Lung (tissue), 12 donors: ENCODE data around the gene SLC22A4. TPM values are rescaled to one million over a fixed set of nuclear protein-coding genes. Genes with fewer than 3 reads are reported as not detected.
A peak's percentile ranks its signal among the peaks of the same experiment; 100 is the strongest.

ENCODE experiments used
- ATAC-seq: fragments of 200-7000 bp; cut with Tn5 transposase; one replicate; pipeline ENCODE4 v1.9.1; 2020; ENCODE audit warnings: moderate number of reproducible peaks; ENCODE audit not compliant: insufficient read depth, low FRiP score
- DNase-seq, 3 donors: peaks; one replicate each; pipeline ENCODE4 v3.0.0-alpha.2; 2013 to 2017
- H3K27ac ChIP-seq, 2 donors: one replicate each; pipeline ENCODE4 v1.5.1; 2013; ENCODE audit warnings: mild to moderate bottlenecking in 2 of 2, moderate library complexity in 2 of 2, control low read depth in 1 of 2, inconsistent platforms in 1 of 2, low read depth in 1 of 2, low read length in 1 of 2
- H3K27me3 ChIP-seq, 3 donors: one replicate each; pipeline ENCODE4 v1.5.1; 2013; ENCODE audit warnings: low read length in 2 of 3; ENCODE audit not compliant: control insufficient read depth in 3 of 3, insufficient read depth in 3 of 3
- H3K36me3 ChIP-seq, 4 donors: one replicate each; pipeline ENCODE4 v1.5.1; 2013; ENCODE audit warnings: low read length in 4 of 4, mild to moderate bottlenecking in 1 of 4, moderate library complexity in 1 of 4; ENCODE audit not compliant: control insufficient read depth in 4 of 4, insufficient read depth in 4 of 4
- H3K4me1 ChIP-seq, 5 donors: one replicate each; pipeline ENCODE4 v1.5.1; 2013; ENCODE audit warnings: low read length in 5 of 5, mild to moderate bottlenecking in 2 of 5, moderate library complexity in 1 of 5; ENCODE audit not compliant: control insufficient read depth in 5 of 5, insufficient read depth in 5 of 5
- H3K4me3 ChIP-seq: one replicate; pipeline ENCODE4 v1.5.1; 2013; ENCODE audit warnings: mild to moderate bottlenecking, control low read depth, moderate library complexity
- H3K9ac ChIP-seq, 2 donors: one replicate each; pipeline ENCODE4 v1.5.1; 2013; ENCODE audit warnings: low read length in 2 of 2, control low read depth in 1 of 2; ENCODE audit not compliant: insufficient read depth in 1 of 2
- H3K9me3 ChIP-seq, 4 donors: one replicate each; pipeline ENCODE4 v1.5.1; 2013; ENCODE audit warnings: low read length in 3 of 4, mild to moderate bottlenecking in 1 of 4, moderate library complexity in 1 of 4; ENCODE audit not compliant: control insufficient read depth in 4 of 4, insufficient read depth in 3 of 4
- CTCF ChIP-seq: IDR thresholded peaks from 2 replicates; pipeline ENCODE4 v1.5.1; 2012; ENCODE audit warnings: mild to moderate bottlenecking; ENCODE audit errors: control extremely low read depth, extremely low read depth
- WGBS, 2 donors: extraction: QIAGEN DNeasy Blood & Tissue Kit; methylation state at CpG; one replicate each; pipeline ENCODE4 v1.1.7; 2013; 5-methylcytosine and 5-hydroxymethylcytosine counted together
- polyA plus RNA-seq, 2 donors: library from polyadenylated mRNA; stranded (reverse); fragments of 200-250 nt; gene quantifications; one replicate each; pipeline ENCODE4 v1.2.1, GENCODE V29; 2013
- total RNA-seq, 2 donors: library from RNA; depleted of rRNA in 1 of 2; stranded (reverse); fragments of >200 nt in 1 of 2; gene quantifications; one replicate each; pipeline ENCODE4 v1.2.1, GENCODE V29; 2014 to 2021
- donor health status: control.
- donor health status: control.
- donor health status: Bipolar disorder and iron deficiency.
- donor health status: healthy.
- donor health status: DM: yes; HTN: yes; CAD: no.

SLC22A4 gene
- total and polyA plus RNA-seq, 4 donors = 3.6 to 18.1 (median 13.3) TPM

GRCh38 chr5:132369474-132370180, 75.4 kb downstream of the SLC22A4 start, which contains the start of gene SLC22A5:
Gene SLC22A5, plus strand, starts transcription at chr5:132369710. Its CDS starts 263 bp downstream, at chr5:132369973.
- ATAC-seq (peak; percentile 90), DNase-seq (peak; percentile 65 to 71 (median 67))
- H3K27ac ChIP-seq = peak within 1 kb of the TSS; percentile 95
- WGBS, 2 donors = 1% methylated on average over 65 to 83 of the region's 83 CpGs
- TF ChIP-seq CTCF = no peak
- peak within 1 kb of the TSS; percentile 82 for H3K4me3 ChIP-seq
- peak within 1 kb of the TSS; percentile 56 to 61 for H3K9ac ChIP-seq
- H3K36me3 ChIP-seq = peaks cover 0 to 2% (median 0%) of the 10 kb centered on the region in 4 donors
- H3K9me3 ChIP-seq = no peaks in the 10 kb centered on the region
- H3K4me1 ChIP-seq = peaks cover 3 to 19% (median 11%) of the 10 kb centered on the region in 5 donors
- no peaks in the 10 kb centered on the region for H3K27me3 ChIP-seq

GRCh38 chr5:132370181-132370970, 76.2 kb downstream of the SLC22A4 start:
- DNase-seq (peak in 2 of 3 donors; percentile 3 to 6), ATAC-seq (no peak)
- peaks cover 3 to 19% (median 11%) of the 10 kb centered on the region in 5 donors for H3K4me1 ChIP-seq
- H3K27ac ChIP-seq = peak overlapping the region; percentile 95
- H3K36me3 ChIP-seq = peaks cover 0 to under 1% (median 0%) of the 10 kb centered on the region in 4 donors
- no peaks in the 10 kb centered on the region for H3K9me3 ChIP-seq
- H3K27me3 ChIP-seq = no peaks in the 10 kb centered on the region
- 20 to 22% methylated on average over 33 to 34 of the region's 34 CpGs for WGBS, 2 donors
- peak overlapping the region; percentile 82 for H3K4me3 ChIP-seq
- no peak for TF ChIP-seq CTCF
- H3K9ac ChIP-seq = peak overlapping the region; percentile 42 to 56

- H3K27me3 ChIP-seq = no peaks in the 10 kb centered on the region
- H3K9ac ChIP-seq = no peak overlapping the region
- no peak overlapping the region for H3K27ac ChIP-seq
- no peaks in the 10 kb centered on the region for H3K9me3 ChIP-seq
- DNase-seq (no peak), ATAC-seq (no peak)
- 81 to 88% methylated on average over 19 of the region's 19 CpGs for WGBS, 2 donors
- H3K36me3 ChIP-seq = no peaks in the 10 kb centered on the region
- TF ChIP-seq CTCF = no peak
- peaks cover 0 to 19% (median 11%) of the 10 kb centered on the region in 5 donors for H3K4me1 ChIP-seq
- H3K4me3 ChIP-seq = no peak overlapping the region
Measured at GRCh38 chr5:132370971-132371602, 76.9 kb downstream of the SLC22A4 start.
